ENCODE data around the gene MED15.

GRCh38 chr22:20584872-20585638, 77.6 kb downstream of the MED15 start:
- TF ChIP-seq CTCF (IDR thresholded peaks at IDR 0.05) (no peak), POLR2A (IDR thresholded peaks at IDR 0.05) (no peak)
